GM12891 (cell line): ENCODE data around the gene AVL9.

Experiments
- PAX5 ChIP-seq: IDR thresholded peaks from 2 replicates; pipeline ENCODE4 v1.6.1; 2011; ENCODE audit warnings: low read length, moderate library complexity, mild to moderate bottlenecking; ENCODE audit not compliant: insufficient read depth, severe bottlenecking
- POLR2A ChIP-seq: IDR thresholded peaks from 2 replicates; pipeline ENCODE4 v1.6.1; 2011; ENCODE audit warnings: low read depth, low read length, control low read depth
- POLR2AphosphoS5 ChIP-seq: IDR thresholded peaks from 2 replicates; pipeline ENCODE4 v1.6.1; 2011; ENCODE audit warnings: low read depth, low read length, control low read depth
- SPI1 ChIP-seq: IDR thresholded peaks from 2 replicates; pipeline ENCODE4 v1.6.1; 2011; ENCODE audit warnings: low read depth, low read length, control low read depth
- TAF1 ChIP-seq: IDR thresholded peaks from 2 replicates; pipeline ENCODE4 v1.6.1; 2011; ENCODE audit warnings: low read depth, low read length, control low read depth

DNA sequence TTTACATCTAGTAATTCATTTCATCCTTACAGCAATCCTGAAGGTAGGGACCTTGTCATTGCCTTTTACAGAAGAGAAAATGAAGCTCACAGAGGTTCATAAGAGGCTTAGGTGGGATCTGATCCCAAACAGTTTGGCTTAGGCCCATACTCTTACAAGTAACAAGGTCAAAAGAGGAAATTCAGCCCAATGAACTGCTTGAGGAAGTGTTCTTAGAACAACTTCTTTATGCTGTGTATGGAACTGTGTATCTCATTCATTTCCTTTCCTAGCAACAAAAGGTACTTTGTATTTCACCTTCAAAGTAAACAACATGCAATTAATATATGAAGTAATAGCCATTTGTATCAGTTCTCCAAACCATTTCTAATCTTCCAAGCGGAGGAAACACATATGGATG is 79.3 kb downstream of the AVL9 start:
- TF ChIP-seq POLR2A (no peak), POLR2AphosphoS5 (no peak), TAF1 (no peak), PAX5 (no peak), SPI1 (no peak)
